ENCODE results near the gene DOK6. TPM values are rescaled to one million over a fixed set of nuclear protein-coding genes. Genes with fewer than 3 reads are reported as not detected.
A peak's percentile ranks its signal among the peaks of the same experiment; 100 is the strongest.

The DOK6 gene
- total and polyA plus RNA-seq, 2 of the 13 experiments (the other 11 are each of a cell fraction or from before 2014, with no cell fraction given), result 17.0 to 17.2 TPM

GRCh38 chr18:69358212-69358895 is 42.3 kb upstream of the DOK6 start (continued):
- TF ChIP-seq NFAT5 (CRISPR knock-in tag; IDR thresholded peaks at IDR 0.05), result no peak
- no peak for TF ChIP-seq ZNF317 (CRISPR knock-in tag; IDR thresholded peaks at IDR 0.05)
- no peak for TF ChIP-seq ZNF256 (CRISPR knock-in tag; conservative IDR thresholded peaks at IDR 0.05)
- TF ChIP-seq RORA (CRISPR knock-in tag; IDR thresholded peaks at IDR 0.05), result no peak
- peak; percentile 75; the same call in 1 of the 2 replicates for TF ChIP-seq ZNF512B (CRISPR knock-in tag; IDR thresholded peaks at IDR 0.05; ENCODE audit: borderline replicate concordance)
- peak; percentile 89 for TF ChIP-seq SOX13 (IDR thresholded peaks at IDR 0.05)
- TF ChIP-seq SOX13 (CRISPR knock-in tag; conservative IDR thresholded peaks at IDR 0.05 in 1 of 2, IDR thresholded peaks at IDR 0.05 in 1 of 2), result peak in 1 of 2 experiments; percentile 97; a peak in 2 of 4 replicates
- no peak for TF ChIP-seq ESRRA (CRISPR knock-in tag; IDR thresholded peaks at IDR 0.05; ENCODE audit: low read depth)
- TF ChIP-seq ZNF251 (CRISPR knock-in tag; IDR thresholded peaks at IDR 0.05), result no peak
- no peak for TF ChIP-seq ZNF282 (IDR thresholded peaks at IDR 0.05; ENCODE audit: partially characterized antibody)
- no peak for TF ChIP-seq ZNF44 (CRISPR knock-in tag; IDR thresholded peaks at IDR 0.05)
- no peak for TF ChIP-seq SNAPC5 (CRISPR knock-in tag; IDR thresholded peaks at IDR 0.05; ENCODE audit: borderline replicate concordance)
- no peak for TF ChIP-seq RBM22 (optimal IDR thresholded peaks at IDR 0.05; ENCODE audit: low read length)
- TF ChIP-seq ZNF33B (CRISPR knock-in tag; IDR thresholded peaks at IDR 0.05), result no peak
- TF ChIP-seq GLMP (CRISPR knock-in tag; IDR thresholded peaks at IDR 0.05; ENCODE audit: borderline replicate concordance), result no peak
- peak; percentile 87 for TF ChIP-seq ZNF614 (CRISPR knock-in tag; IDR thresholded peaks at IDR 0.05; ENCODE audit: borderline replicate concordance)
- TF ChIP-seq SOX5 (CRISPR knock-in tag; IDR thresholded peaks at IDR 0.05; ENCODE audit: borderline replicate concordance), result peak; percentile 95
- TF ChIP-seq IKZF1 (IDR thresholded peaks at IDR 0.05), result no peak
- TF ChIP-seq FOXM1 (CRISPR knock-in tag; IDR thresholded peaks at IDR 0.05), result no peak
- no peak for TF ChIP-seq ZNF713 (CRISPR knock-in tag; IDR thresholded peaks at IDR 0.05)
